ENCODE data around the gene FGR. TPM values are rescaled to one million over a fixed set of nuclear protein-coding genes. Genes with fewer than 3 reads are reported as not detected.

Gene FGR
- total RNA-seq, 1 donor from 2014 or later, result not detected

- DNase-seq (ENCODE audit: extremely low spot score, unreplicated experiment), result no peak
- no peaks in the 10 kb centered on the region for H3K27me3 Mint-ChIP-seq
- H3K27ac Mint-ChIP-seq, result no peak overlapping the region
- H3K4me1 Mint-ChIP-seq (ENCODE audit: unreplicated experiment), result peaks cover 24% of the 10 kb centered on the region
- H3K4me3 Mint-ChIP-seq, result no peak overlapping the region
- TF ChIP-seq CTCF (conservative IDR thresholded peaks at IDR 0.05), result no peak
- no peaks in the 10 kb centered on the region for H3K36me3 Mint-ChIP-seq
- no peaks in the 10 kb centered on the region for H3K9me3 Mint-ChIP-seq
These were observed 33.3 kb upstream of the FGR start for GRCh38 chr1:27668121-27668807.

- Mint-ChIP-seq H3K4me1 (ENCODE audit: unreplicated experiment) (peaks cover 26% of the 10 kb centered on the region), H3K36me3 (no peaks in the 10 kb centered on the region), H3K27me3 (no peaks in the 10 kb centered on the region), H3K27ac (no peak overlapping the region), H3K9me3 (no peaks in the 10 kb centered on the region), H3K4me3 (no peak overlapping the region)
- TF ChIP-seq CTCF (conservative IDR thresholded peaks at IDR 0.05), result no peak
- no peak for DNase-seq (ENCODE audit: extremely low spot score, unreplicated experiment)
These were observed 31.8 kb upstream of the FGR start for GRCh38 chr1:27666791-27667254.

- no peak overlapping the region for H3K27ac Mint-ChIP-seq
- no peak for DNase-seq (ENCODE audit: extremely low spot score, unreplicated experiment)
- H3K27me3 Mint-ChIP-seq, result no peaks in the 10 kb centered on the region
- H3K9me3 Mint-ChIP-seq, result no peaks in the 10 kb centered on the region
- no peaks in the 10 kb centered on the region for H3K36me3 Mint-ChIP-seq
- no peak overlapping the region for H3K4me3 Mint-ChIP-seq
- no peak for TF ChIP-seq CTCF (conservative IDR thresholded peaks at IDR 0.05)
- peaks cover 23% of the 10 kb centered on the region for H3K4me1 Mint-ChIP-seq (ENCODE audit: unreplicated experiment)
These were observed 31.3 kb upstream of the FGR start for GRCh38 chr1:27666294-27666693.

GRCh38 chr1:27665016-27665651 lies 30.1 kb upstream of the FGR start:
- Mint-ChIP-seq H3K9me3 (no peaks in the 10 kb centered on the region), H3K4me3 (no peak overlapping the region), H3K4me1 (ENCODE audit: unreplicated experiment) (peaks cover 23% of the 10 kb centered on the region), H3K27me3 (no peaks in the 10 kb centered on the region), H3K27ac (no peak overlapping the region), H3K36me3 (no peaks in the 10 kb centered on the region)
- no peak for DNase-seq (ENCODE audit: extremely low spot score, unreplicated experiment)
- no peak for TF ChIP-seq CTCF (conservative IDR thresholded peaks at IDR 0.05)

- DNase-seq (ENCODE audit: extremely low spot score, unreplicated experiment), result no peak
- H3K4me3 Mint-ChIP-seq, result no peak overlapping the region
- no peaks in the 10 kb centered on the region for H3K27me3 Mint-ChIP-seq
- H3K4me1 Mint-ChIP-seq (ENCODE audit: unreplicated experiment), result peaks cover 23% of the 10 kb centered on the region
- no peaks in the 10 kb centered on the region for H3K36me3 Mint-ChIP-seq
- H3K27ac Mint-ChIP-seq, result no peak overlapping the region
- no peak for TF ChIP-seq CTCF (conservative IDR thresholded peaks at IDR 0.05)
- H3K9me3 Mint-ChIP-seq, result no peaks in the 10 kb centered on the region
These were observed 29.3 kb upstream of the FGR start for GRCh38 chr1:27664291-27664690.
